SK-N-SH treated with all-trans-retinoic acid at 6 μM for 48 hours (cell line): ENCODE results near the gene KNDC1.

ENCODE experiments used
- ATAC-seq: fragments of 200-7000 bp; cut with Tn5 transposase; 3 replicates; pipeline ENCODE4 v1.9.1; 2020; ENCODE audit warnings: mild to moderate bottlenecking, moderate library complexity
- BACH2 ChIP-seq: fragments of 250-450 bp; sonication (Bioruptor Pico); IDR thresholded peaks from 2 replicates; pipeline ENCODE4 v1.9.0; 2021; ENCODE audit warnings: mild to moderate bottlenecking, borderline replicate concordance
- CSDC2 ChIP-seq: fragments of 250-450 bp; sonication (Bioruptor Pico); IDR thresholded peaks from 2 replicates; pipeline ENCODE4 v1.5.0; 2020; ENCODE audit warnings: mild to moderate bottlenecking, moderate library complexity
- ESRRG ChIP-seq: fragments of 250-450 bp; sonication (Bioruptor Pico); IDR thresholded peaks from 2 replicates; pipeline ENCODE4 v1.6.1; 2021; ENCODE audit warnings: mild to moderate bottlenecking
- GLIS3 ChIP-seq: fragments of 250-450 bp; sonication (Bioruptor Pico); IDR thresholded peaks from 2 replicates; pipeline ENCODE4 v1.5.0; 2020; ENCODE audit warnings: mild to moderate bottlenecking, moderate library complexity
- ISL1 ChIP-seq: fragments of 250-450 bp; sonication (Bioruptor Pico); IDR thresholded peaks from 2 replicates; pipeline ENCODE4 v2.1.2; 2022; ENCODE audit warnings: mild to moderate bottlenecking, moderate library complexity
- OSR1 ChIP-seq: fragments of 250-450 bp; sonication (Bioruptor Pico); IDR thresholded peaks from 2 replicates; pipeline ENCODE4 v1.8.0; 2022; ENCODE audit warnings: moderate library complexity, mild to moderate bottlenecking, inconsistent platforms
- PPARA ChIP-seq: fragments of 250-450 bp; sonication (Bioruptor Pico); IDR thresholded peaks from 2 replicates; pipeline ENCODE4 v1.5.0; 2020; ENCODE audit warnings: mild to moderate bottlenecking, borderline replicate concordance
- SNAI2 ChIP-seq: fragments of 250-450 bp; sonication (Bioruptor Pico); IDR thresholded peaks from 2 replicates; pipeline ENCODE4 v1.5.0; 2020; ENCODE audit warnings: mild to moderate bottlenecking, moderate library complexity
- TCF4 ChIP-seq: fragments of 250-450 bp; sonication (Bioruptor Pico); IDR thresholded peaks from 2 replicates; pipeline ENCODE4 v1.8.0; 2021; ENCODE audit warnings: mild to moderate bottlenecking, moderate library complexity, borderline replicate concordance
- ZC3H10 ChIP-seq: fragments of 250-450 bp; sonication (Bioruptor Pico); IDR thresholded peaks from 2 replicates; pipeline ENCODE4 v1.5.1; 2021; ENCODE audit warnings: mild to moderate bottlenecking, moderate library complexity
- ZFP3 ChIP-seq: fragments of 250-450 bp; sonication (Bioruptor Pico); IDR thresholded peaks from 2 replicates; pipeline ENCODE4 v1.5.0; 2020; ENCODE audit warnings: mild to moderate bottlenecking, moderate library complexity
- ZFP30 ChIP-seq: fragments of 450-650 bp; formaldehyde crosslinking; IDR thresholded peaks from 2 replicates; pipeline ENCODE4 v1.5.0; 2022; ENCODE audit warnings: mild to moderate bottlenecking, moderate library complexity
- ZNF565 ChIP-seq: fragments of 450-650 bp; formaldehyde crosslinking; conservative IDR thresholded peaks from 2 replicates; pipeline ENCODE4 v1.5.0; 2020; ENCODE audit warnings: low read depth, mild to moderate bottlenecking, moderate library complexity
- ZNF70 ChIP-seq: fragments of 450-650 bp; formaldehyde crosslinking; IDR thresholded peaks from 2 replicates; pipeline ENCODE4 v1.5.0; 2020; ENCODE audit warnings: mild to moderate bottlenecking, moderate library complexity
- ZNF8 ChIP-seq: fragments of 450-650 bp; formaldehyde crosslinking; IDR thresholded peaks from 2 replicates; pipeline ENCODE4 v1.5.0; 2020; ENCODE audit warnings: mild to moderate bottlenecking, moderate library complexity
- TF ChIP-seq, protein P1 (sequence below): fragments of 250-450 bp; sonication (Bioruptor Pico); IDR thresholded peaks from 2 replicates; pipeline ENCODE4 v1.8.0; 2021; ENCODE audit warnings: low read depth, mild to moderate bottlenecking, moderate library complexity, borderline replicate concordance
- TF ChIP-seq, protein P2 (sequence below): fragments of 250-450 bp; sonication (Bioruptor Pico); IDR thresholded peaks from 2 replicates; pipeline ENCODE4 v1.5.1; 2020; ENCODE audit warnings: low read depth, mild to moderate bottlenecking, moderate library complexity
- TF ChIP-seq, protein P3 (sequence below): fragments of 250-450 bp; sonication (Bioruptor Pico); IDR thresholded peaks from 2 replicates; pipeline ENCODE4 v1.5.1; 2021; ENCODE audit warnings: mild to moderate bottlenecking, moderate library complexity

KNDC1 gene

DNA sequence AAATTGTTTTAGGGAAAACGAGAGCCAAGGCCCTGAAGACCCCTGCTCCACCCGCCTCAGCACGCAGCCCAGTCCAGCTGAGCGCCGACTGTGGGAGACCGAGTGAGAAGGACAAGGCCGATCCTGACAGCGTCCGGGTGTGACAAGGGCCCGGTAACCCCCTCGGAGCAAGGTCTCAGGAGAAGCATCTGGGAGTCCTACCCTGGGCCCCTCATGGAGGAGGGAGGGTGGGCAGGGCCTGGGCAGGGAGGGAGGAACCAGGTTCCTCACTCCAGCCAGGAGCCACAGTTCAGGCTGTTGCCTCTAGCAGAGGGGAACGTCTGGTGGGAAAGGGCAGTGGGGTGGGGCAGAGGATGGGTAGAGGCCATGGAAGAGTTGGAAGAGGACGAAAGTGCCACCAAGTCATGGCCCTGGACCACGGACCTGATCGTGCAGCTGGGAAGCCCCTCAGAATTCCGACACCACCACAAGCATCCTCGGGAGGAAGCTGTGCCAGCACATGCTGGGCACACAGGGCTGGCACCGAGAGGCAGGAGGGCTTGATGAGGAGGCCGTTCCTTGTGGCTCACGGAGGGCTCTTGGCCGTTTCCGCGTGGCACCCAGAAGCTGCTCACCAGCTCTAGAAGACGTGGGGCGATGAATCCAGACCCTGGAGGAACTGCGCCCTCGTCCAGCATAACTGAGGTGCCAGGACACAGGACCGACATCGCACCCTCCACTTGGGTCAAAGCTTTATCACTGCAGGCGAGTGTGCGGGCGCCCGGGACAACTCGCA, 2.2 kb upstream of the KNDC1 start:
- TF ChIP-seq, protein P1, sequence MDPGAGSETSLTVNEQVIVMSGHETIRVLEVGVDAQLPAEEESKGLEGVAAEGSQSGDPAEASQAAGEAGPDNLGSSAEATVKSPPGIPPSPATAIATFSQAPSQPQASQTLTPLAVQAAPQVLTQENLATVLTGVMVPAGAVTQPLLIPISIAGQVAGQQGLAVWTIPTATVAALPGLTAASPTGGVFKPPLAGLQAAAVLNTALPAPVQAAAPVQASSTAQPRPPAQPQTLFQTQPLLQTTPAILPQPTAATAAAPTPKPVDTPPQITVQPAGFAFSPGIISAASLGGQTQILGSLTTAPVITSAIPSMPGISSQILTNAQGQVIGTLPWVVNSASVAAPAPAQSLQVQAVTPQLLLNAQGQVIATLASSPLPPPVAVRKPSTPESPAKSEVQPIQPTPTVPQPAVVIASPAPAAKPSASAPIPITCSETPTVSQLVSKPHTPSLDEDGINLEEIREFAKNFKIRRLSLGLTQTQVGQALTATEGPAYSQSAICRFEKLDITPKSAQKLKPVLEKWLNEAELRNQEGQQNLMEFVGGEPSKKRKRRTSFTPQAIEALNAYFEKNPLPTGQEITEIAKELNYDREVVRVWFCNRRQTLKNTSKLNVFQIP: no peak
- TF ChIP-seq, protein P2, sequence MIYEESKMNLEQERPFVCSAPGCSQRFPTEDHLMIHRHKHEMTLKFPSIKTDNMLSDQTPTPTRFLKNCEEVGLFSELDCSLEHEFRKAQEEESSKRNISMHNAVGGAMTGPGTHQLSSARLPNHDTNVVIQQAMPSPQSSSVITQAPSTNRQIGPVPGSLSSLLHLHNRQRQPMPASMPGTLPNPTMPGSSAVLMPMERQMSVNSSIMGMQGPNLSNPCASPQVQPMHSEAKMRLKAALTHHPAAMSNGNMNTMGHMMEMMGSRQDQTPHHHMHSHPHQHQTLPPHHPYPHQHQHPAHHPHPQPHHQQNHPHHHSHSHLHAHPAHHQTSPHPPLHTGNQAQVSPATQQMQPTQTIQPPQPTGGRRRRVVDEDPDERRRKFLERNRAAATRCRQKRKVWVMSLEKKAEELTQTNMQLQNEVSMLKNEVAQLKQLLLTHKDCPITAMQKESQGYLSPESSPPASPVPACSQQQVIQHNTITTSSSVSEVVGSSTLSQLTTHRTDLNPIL (CRISPR knock-in tag): no peak
- TF ChIP-seq, protein P3, sequence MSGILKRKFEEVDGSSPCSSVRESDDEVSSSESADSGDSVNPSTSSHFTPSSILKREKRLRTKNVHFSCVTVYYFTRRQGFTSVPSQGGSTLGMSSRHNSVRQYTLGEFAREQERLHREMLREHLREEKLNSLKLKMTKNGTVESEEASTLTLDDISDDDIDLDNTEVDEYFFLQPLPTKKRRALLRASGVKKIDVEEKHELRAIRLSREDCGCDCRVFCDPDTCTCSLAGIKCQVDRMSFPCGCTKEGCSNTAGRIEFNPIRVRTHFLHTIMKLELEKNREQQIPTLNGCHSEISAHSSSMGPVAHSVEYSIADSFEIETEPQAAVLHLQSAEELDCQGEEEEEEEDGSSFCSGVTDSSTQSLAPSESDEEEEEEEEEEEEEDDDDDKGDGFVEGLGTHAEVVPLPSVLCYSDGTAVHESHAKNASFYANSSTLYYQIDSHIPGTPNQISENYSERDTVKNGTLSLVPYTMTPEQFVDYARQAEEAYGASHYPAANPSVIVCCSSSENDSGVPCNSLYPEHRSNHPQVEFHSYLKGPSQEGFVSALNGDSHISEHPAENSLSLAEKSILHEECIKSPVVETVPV: no peak
- TF ChIP-seq TCF4 (CRISPR knock-in tag) (no peak), ZFP3 (CRISPR knock-in tag) (no peak), ZNF8 (CRISPR knock-in tag) (no peak), PPARA (CRISPR knock-in tag) (no peak), ZC3H10 (CRISPR knock-in tag) (no peak), SNAI2 (CRISPR knock-in tag) (no peak)

DNA sequence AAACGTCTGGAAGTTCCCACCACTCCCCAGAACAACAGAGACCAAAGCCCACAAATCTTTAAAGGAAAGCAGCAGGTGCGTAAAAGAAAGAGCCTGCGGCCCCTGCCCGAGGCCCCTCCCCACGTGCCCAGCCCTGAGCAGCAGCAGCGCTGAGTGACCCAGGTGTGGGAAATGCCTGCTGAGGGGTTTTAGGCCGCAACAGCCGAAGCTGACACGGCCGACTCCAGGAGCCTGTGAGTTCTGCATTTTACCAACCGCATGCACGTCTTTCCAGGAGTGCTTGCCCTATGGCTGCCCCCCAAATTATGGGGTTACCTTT, 1.6 kb upstream of the KNDC1 start:
- no peak for ATAC-seq
- TF ChIP-seq OSR1 (no peak), PPARA (CRISPR knock-in tag) (no peak), ZNF565 (CRISPR knock-in tag) (no peak)
- TF ChIP-seq, all 23 proteins: peak for 0

More for the DNA sequence above, 2.2 kb upstream of the KNDC1 start:
- peak; percentile 23; the same call in 2 of the 3 replicates for ATAC-seq

DNA sequence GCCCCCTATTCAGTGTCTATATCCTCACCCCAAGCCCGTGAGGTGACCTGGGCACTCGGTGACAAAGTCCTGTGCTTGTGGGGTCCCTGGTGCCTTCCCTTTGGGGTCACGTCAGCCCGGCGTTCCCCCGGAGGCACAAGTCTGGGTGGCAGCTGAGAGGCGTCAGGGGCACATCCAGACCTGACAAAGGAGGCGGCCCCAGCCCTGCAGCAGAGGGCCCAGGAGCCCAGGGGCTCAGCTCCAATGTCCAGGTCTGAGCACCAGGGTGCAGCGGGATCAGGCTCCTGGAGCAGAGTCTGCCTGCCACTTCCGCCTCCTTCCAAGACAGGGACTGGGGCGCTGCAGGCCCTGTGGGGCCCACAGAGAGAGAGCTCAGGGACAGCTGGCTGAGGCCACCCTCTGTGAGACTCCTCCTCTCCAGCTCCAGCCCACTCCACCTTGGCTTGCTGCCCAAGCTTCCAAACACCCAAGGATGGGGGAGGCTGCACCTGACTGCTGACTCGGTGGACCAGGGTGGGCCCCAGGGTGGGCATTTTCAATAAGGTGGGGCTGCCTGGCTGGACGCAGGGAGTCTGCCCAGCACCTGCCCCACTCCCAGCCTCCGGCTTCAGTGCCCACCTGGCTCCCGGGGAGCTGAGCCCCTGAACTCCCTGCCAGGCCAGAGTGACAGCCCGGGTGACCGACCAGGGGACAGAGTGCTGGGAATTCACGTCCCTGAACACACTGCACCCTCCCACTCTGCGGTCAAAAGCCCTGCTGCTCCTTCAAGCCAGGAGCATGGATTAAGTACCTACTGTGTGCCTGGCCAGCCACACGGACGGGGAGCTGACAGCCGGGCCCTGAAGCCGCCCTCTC, 1.0 kb upstream of the KNDC1 start:
- ATAC-seq: peak; percentile 27
- TF ChIP-seq BACH2 (CRISPR knock-in tag): no peak
- TF ChIP-seq, protein P1: no peak
- no peak for TF ChIP-seq OSR1
- no peak for TF ChIP-seq CSDC2
- TF ChIP-seq ZNF70 (CRISPR knock-in tag): no peak
- no peak for TF ChIP-seq ISL1 (CRISPR knock-in tag)
- TF ChIP-seq ZFP30 (CRISPR knock-in tag): no peak
- no peak for TF ChIP-seq GLIS3

DNA sequence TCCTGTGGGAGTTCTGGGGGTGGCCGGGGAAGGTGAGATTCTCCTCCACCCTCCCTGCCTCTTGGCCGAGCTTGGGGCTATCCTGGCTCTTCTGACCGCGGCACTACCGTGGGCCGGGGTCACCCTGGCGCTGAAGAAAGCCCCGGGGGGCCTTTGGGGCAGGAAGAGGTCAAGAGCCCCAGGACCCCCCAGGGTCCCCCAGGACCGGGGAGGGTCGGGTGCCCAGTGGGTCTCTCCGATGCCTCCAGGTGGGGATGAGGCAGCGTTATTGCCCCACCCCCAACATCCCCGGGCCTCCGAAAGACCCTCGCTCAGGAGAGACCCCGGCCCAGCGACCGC, 439 bp upstream of the KNDC1 start:
- no peak for TF ChIP-seq ESRRG (CRISPR knock-in tag)
- TF ChIP-seq ZC3H10 (CRISPR knock-in tag): no peak
- TF ChIP-seq ZNF70 (CRISPR knock-in tag): no peak
- no peak for TF ChIP-seq PPARA (CRISPR knock-in tag)
- TF ChIP-seq, protein P2 (CRISPR knock-in tag): no peak
- no peak for TF ChIP-seq CSDC2
- ATAC-seq: no peak
